COLO668 (cell line): ENCODE results near the gene APBB2.
"Not testable (repeated sequence)": the region's sequence is repeated elsewhere in the genome, so short reads cannot be mapped to it uniquely, and the experiment has no call there.

Experiments
- DNase-seq: peaks from one replicate; lab custom pipeline; 2025; ENCODE audit not compliant: unreplicated experiment; lab: John Stamatoyannopoulos, UW

Gene APBB2

GRCh38 chr4:41160012-41160789, 54.1 kb downstream of the APBB2 start:
- DNase-seq: no peak

- DNase-seq: no peak
These were observed 55.6 kb downstream of the APBB2 start for GRCh38 chr4:41158756-41159155.

GRCh38 chr4:41158274-41158673, 56.1 kb downstream of the APBB2 start:
- DNase-seq: no peak

GRCh38 chr4:41157009-41157408, 57.3 kb downstream of the APBB2 start:
- no peak for DNase-seq

- DNase-seq: no peak
These were observed 57.8 kb downstream of the APBB2 start for GRCh38 chr4:41156574-41156973.

- DNase-seq: no peak
These were observed 59.0 kb downstream of the APBB2 start for GRCh38 chr4:41155194-41155830.

- DNase-seq: no peak
These were observed 59.5 kb downstream of the APBB2 start for GRCh38 chr4:41154814-41155177.

GRCh38 chr4:41154010-41154813, 60.1 kb downstream of the APBB2 start:
- no peak for DNase-seq

- no peak for DNase-seq
These were observed 63.9 kb downstream of the APBB2 start for GRCh38 chr4:41150401-41150800.

GRCh38 chr4:41149568-41149967, 64.8 kb downstream of the APBB2 start:
- DNase-seq: not testable (repeated sequence)

GRCh38 chr4:41148931-41149330, 65.4 kb downstream of the APBB2 start:
- no peak for DNase-seq

- no peak for DNase-seq
These were observed 66.0 kb downstream of the APBB2 start for GRCh38 chr4:41148292-41148691.

GRCh38 chr4:41147570-41147969, 66.8 kb downstream of the APBB2 start:
- not testable (repeated sequence) for DNase-seq

GRCh38 chr4:41146716-41147506, 67.4 kb downstream of the APBB2 start:
- DNase-seq: no peak

GRCh38 chr4:41146196-41146595, 68.1 kb downstream of the APBB2 start:
- DNase-seq: no peak

- no peak for DNase-seq
These were observed 68.7 kb downstream of the APBB2 start for GRCh38 chr4:41145571-41146078.

- no peak for DNase-seq
These were observed 69.5 kb downstream of the APBB2 start for GRCh38 chr4:41144812-41145211.

GRCh38 chr4:41144040-41144379, 70.3 kb downstream of the APBB2 start:
- no peak for DNase-seq

- no peak for DNase-seq
These were observed 70.9 kb downstream of the APBB2 start for GRCh38 chr4:41143311-41144039.
